MM.1S (cell line): ENCODE data around the gene C22orf23.

Source experiments
- DNase-seq: peaks from one replicate; pipeline ENCODE4 v3.0.0-alpha.2; 2015
- H2AFZ ChIP-seq: fragments of 300-600 bp; sonication (generic); 2 replicates; pipeline ENCODE4 v1.6.0; 2016; ENCODE audit warnings: antibody characterized with exemption, low read length
- H3F3A ChIP-seq: fragments of 300-600 bp; sonication (generic); 2 replicates; pipeline ENCODE4 v1.6.1; 2016; ENCODE audit warnings: mild to moderate bottlenecking, antibody characterized with exemption, low read length, moderate library complexity, mixed read lengths; ENCODE audit not compliant: insufficient read depth
- H3K27ac ChIP-seq: fragments of 300-600 bp; sonication (generic); 2 replicates; pipeline ENCODE4 v1.5.1; 2016; ENCODE audit warnings: mild to moderate bottlenecking, low read length
- H3K27me3 ChIP-seq: fragments of 300-600 bp; sonication (generic); replicated peaks from 2 replicates; pipeline ENCODE4 v1.6.0; 2016; ENCODE audit warnings: low read length; ENCODE audit not compliant: insufficient read depth
- H3K36me3 ChIP-seq: fragments of 300-600 bp; sonication (generic); replicated peaks from 2 replicates; pipeline ENCODE4 v1.6.1; 2016; ENCODE audit warnings: mild to moderate bottlenecking, low read length, mixed read lengths; ENCODE audit not compliant: insufficient read depth
- H3K4me1 ChIP-seq: fragments of 300-600 bp; sonication (generic); 2 replicates; pipeline ENCODE4 v1.6.1; 2016; ENCODE audit warnings: low read length, mixed read lengths
- H3K4me2 ChIP-seq: fragments of 300-600 bp; sonication (generic); 2 replicates; pipeline ENCODE4 v1.6.0; 2016; ENCODE audit warnings: low read depth, low read length
- H3K4me3 ChIP-seq: fragments of 300-600 bp; sonication (generic); 2 replicates; pipeline ENCODE4 v1.5.1; 2016; ENCODE audit warnings: low read length, mixed read lengths
- H3K79me2 ChIP-seq: fragments of 300-600 bp; sonication (generic); 2 replicates; pipeline ENCODE4 v1.6.1; 2016; ENCODE audit warnings: mixed run types, low read length, mixed read lengths
- H3K9ac ChIP-seq: fragments of 300-600 bp; sonication (generic); 2 replicates; pipeline ENCODE4 v1.6.1; 2016; ENCODE audit warnings: low read length, mixed read lengths
- H3K9me2 ChIP-seq: fragments of 300-600 bp; sonication (generic); replicated peaks from 2 replicates; pipeline ENCODE4 v1.6.1; 2016; ENCODE audit warnings: mild to moderate bottlenecking, low read length, mixed read lengths; ENCODE audit not compliant: insufficient read depth
- H3K9me3 ChIP-seq: fragments of 300-600 bp; sonication (generic); replicated peaks from 2 replicates; pipeline ENCODE4 v1.6.1; 2016; ENCODE audit warnings: mild to moderate bottlenecking, low read length, mixed read lengths; ENCODE audit not compliant: insufficient read depth
- H4K20me1 ChIP-seq: fragments of 300-600 bp; sonication (generic); 2 replicates; pipeline ENCODE4 v1.6.1; 2016; ENCODE audit warnings: mild to moderate bottlenecking, low read length, moderate library complexity, mixed read lengths; ENCODE audit not compliant: insufficient read depth
- CTCF ChIP-seq: fragments of 300-600 bp; sonication (generic); IDR thresholded peaks from 2 replicates; pipeline ENCODE4 v1.5.1; 2016; ENCODE audit warnings: antibody characterized with exemption, low read length, mixed read lengths
- EZH2 ChIP-seq: fragments of 300-600 bp; sonication (generic); optimal IDR thresholded peaks from 2 replicates; pipeline ENCODE3; 2017; ENCODE audit warnings: low read depth, mild to moderate bottlenecking, antibody characterized with exemption, low read length, mixed read lengths
- EZH2phosphoT487 ChIP-seq: fragments of 300-600 bp; sonication (generic); IDR thresholded peaks from 2 replicates; pipeline ENCODE4 v1.6.1; 2018; ENCODE audit warnings: antibody characterized with exemption, low read length

C22orf23 gene

DNA sequence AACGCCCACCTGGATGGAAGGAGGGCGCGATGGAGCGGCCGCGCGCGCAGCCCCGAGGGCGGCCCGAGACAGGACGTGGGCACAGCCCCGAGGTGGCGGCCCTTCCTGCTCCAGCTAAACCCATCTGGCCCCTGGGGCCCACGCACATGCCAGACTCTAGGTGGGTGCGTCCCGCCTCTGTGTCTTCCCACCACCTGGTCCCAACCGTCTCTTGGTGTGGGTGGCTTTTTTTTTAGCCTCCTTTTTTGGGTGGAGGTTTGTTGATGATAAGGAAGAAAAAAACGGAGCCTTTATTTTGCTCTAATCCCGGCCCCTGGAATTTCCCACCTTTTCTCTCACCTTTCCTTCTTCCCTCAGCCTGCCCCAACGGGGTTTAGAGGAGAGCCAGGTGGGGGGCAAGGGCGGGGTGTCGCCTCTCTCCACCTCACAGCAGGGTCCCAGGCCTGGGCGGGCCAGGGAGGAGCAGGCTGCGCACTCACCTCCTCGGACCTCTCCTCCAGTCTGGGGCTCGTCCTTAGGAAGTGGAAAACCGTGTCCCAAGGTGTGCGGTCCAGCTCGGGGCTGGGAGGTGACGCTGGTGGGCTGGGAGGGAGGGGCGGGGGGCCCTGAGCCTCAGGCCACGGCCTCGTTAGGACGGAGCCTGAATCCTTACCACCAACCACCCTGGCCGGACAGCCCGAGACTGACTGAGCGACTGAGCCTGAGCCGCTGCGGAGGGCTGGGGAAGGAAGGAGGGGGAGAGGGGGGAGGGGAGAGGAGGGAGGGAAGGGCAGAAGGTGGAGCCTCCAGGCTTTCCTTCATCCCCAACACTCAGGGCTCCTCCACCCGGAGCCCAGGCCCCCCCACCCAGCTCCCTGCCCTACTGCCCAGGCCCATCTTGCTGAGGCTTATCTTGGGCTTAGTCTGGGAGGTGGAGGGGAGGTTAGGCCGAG is 30.7 kb upstream of the C22orf23 start, which contains the start of gene SOX10:
TSS of gene SOX10 (minus strand) at position 696 of the 932 bp plus-strand sequence. CDS start 771 bp downstream, outside the sequence.
- no peak within 1 kb of the TSS for H3K9ac ChIP-seq
- no peak for DNase-seq
- no peak for TF ChIP-seq EZH2phosphoT487
- no peak for TF ChIP-seq EZH2
- TF ChIP-seq CTCF = no peak

GRCh38 chr22:37982938-37983859 is 29.8 kb upstream of the C22orf23 start:
- no peak overlapping the region for H3K4me3 ChIP-seq
- H3K4me2 ChIP-seq = no peak overlapping the region

More for the DNA sequence above, 30.7 kb upstream of the C22orf23 start, which contains the start of gene SOX10:
- no peaks in the 10 kb centered on the region for H3K9me2 ChIP-seq
- H2AFZ ChIP-seq = no peak within 1 kb of the TSS
- no peaks in the 10 kb centered on the region for H4K20me1 ChIP-seq
- H3K27ac ChIP-seq = no peak within 1 kb of the TSS
- H3K36me3 ChIP-seq = no peaks in the 10 kb centered on the region
- H3K4me1 ChIP-seq = no peaks in the 10 kb centered on the region
- no peak within 1 kb of the TSS for H3K4me2 ChIP-seq
- no peak within 1 kb of the TSS for H3K4me3 ChIP-seq
- no peaks in the 10 kb centered on the region for H3K27me3 ChIP-seq
- no peaks in the 10 kb centered on the region for H3K79me2 ChIP-seq
- no peaks in the 10 kb centered on the region for H3F3A ChIP-seq
- H3K9me3 ChIP-seq = no peaks in the 10 kb centered on the region

More at GRCh38 chr22:37982938-37983859, 29.8 kb upstream of the C22orf23 start:
- no peaks in the 10 kb centered on the region for H4K20me1 ChIP-seq
- H3K9me3 ChIP-seq = no peaks in the 10 kb centered on the region
- H3K27me3 ChIP-seq = no peaks in the 10 kb centered on the region
- H3F3A ChIP-seq = no peaks in the 10 kb centered on the region
- H3K36me3 ChIP-seq = no peaks in the 10 kb centered on the region
- DNase-seq = no peak
- no peaks in the 10 kb centered on the region for H3K79me2 ChIP-seq
- no peak overlapping the region for H3K9ac ChIP-seq
- no peaks in the 10 kb centered on the region for H3K9me2 ChIP-seq
- TF ChIP-seq EZH2phosphoT487 (no peak), CTCF (peak; percentile 7; the same call in 1 of the 2 replicates)
- H2AFZ ChIP-seq = no peak overlapping the region
- H3K27ac ChIP-seq = no peak overlapping the region
- H3K4me1 ChIP-seq = no peaks in the 10 kb centered on the region
